NCI-H69 (cell line): ENCODE measurements around the gene CMTM1.
"Not testable (repeated sequence)": the region's sequence is repeated elsewhere in the genome, so short reads cannot be mapped to it uniquely, and the experiment has no call there.

ENCODE experiments used
- DNase-seq: peaks from one replicate; lab custom pipeline; 2025; lab: John Stamatoyannopoulos, UW

CMTM1 gene

GRCh38 chr16:66614161-66614802, 48.0 kb downstream of the CMTM1 start:
- no peak for DNase-seq

GRCh38 chr16:66616169-66616568, 49.9 kb downstream of the CMTM1 start:
- DNase-seq = no peak

DNA sequence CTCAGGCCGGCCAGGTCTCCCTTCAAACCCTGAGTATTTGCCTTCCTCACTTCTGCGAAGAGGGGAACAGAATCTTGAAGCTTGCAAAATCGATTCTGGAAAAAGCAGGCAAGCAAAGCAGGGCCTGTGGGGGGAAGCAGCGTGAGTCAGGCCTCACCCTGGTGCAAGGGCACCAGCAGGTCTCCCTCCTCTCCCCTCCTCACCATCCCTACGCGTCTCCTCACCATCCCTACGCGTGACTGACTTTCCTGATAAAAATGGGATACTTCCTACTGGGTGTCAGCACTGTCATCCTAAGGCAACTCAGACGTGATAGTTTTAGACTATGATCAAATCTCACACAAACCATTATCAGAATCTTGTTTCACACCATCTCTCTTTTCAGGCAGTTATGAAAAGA, 50.4 kb downstream of the CMTM1 start:
- no peak for DNase-seq

- DNase-seq = no peak
Measured at GRCh38 chr16:66617010-66617434, 50.8 kb downstream of the CMTM1 start.

DNA sequence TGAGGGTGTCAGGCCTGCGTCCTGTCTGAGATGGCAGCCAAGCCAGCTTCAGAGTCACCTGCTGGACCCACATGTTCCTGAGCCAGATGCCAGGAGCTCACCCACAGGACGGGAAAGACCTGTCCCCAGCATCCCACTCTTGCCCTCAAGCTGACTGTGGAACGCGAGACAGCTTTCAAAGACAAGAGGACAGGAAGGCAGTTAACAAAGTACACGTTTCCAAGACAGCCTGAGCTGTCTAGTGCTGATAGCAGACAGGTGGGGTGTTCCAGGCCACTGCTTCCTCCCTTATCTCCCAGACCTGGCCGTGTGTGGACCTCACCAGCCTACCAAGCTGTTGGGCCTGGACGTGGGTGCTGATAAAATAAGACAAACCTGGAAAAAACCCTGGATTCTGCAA, 51.5 kb downstream of the CMTM1 start:
- no peak for DNase-seq

- no peak for DNase-seq
Measured at GRCh38 chr16:66618588-66619375, 52.5 kb downstream of the CMTM1 start.

- DNase-seq = no peak
Measured at GRCh38 chr16:66619534-66620428, 53.5 kb downstream of the CMTM1 start.

- no peak for DNase-seq
Measured at GRCh38 chr16:66620429-66620795, 54.2 kb downstream of the CMTM1 start.

DNA sequence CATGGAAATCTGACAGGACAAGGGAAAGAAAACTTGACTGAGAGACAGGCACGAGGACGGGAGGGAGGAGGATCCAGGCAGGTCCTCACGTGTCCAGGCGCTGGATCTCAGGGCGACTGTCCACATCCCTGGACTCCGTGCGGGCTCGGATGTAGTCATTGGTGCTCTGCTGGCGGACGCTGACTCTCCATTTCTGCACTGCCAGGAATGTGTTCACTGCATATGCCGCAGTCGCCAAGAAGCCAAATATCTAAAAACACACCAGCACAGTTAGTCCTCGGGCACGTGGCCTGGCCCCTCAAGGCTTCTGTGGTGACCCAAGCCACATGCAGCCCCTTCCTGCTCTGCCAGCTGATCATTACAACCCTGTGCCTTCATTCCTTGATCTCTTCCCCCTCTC, 55.7 kb downstream of the CMTM1 start:
- DNase-seq = no peak

DNA sequence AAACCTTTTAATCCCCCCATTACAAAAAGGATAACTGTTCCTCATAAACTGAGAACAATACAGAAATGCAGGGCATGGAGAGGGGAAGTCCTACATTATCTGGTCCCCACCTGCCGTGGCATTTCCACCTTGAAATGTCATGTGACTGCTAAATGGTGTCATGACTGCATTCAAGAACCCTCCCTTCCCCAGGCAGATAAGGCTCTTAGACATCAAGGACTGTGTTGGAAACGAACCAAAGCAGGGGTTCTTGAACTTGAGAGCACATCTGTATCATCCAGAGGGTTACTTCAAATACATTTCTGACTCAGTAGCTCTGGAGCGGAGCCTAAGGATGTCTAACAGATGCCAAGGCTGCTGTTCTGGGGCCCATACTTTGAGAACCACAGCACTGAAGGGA, 56.6 kb downstream of the CMTM1 start:
- DNase-seq = no peak

- DNase-seq = no peak
Measured at GRCh38 chr16:66623755-66624154, 57.5 kb downstream of the CMTM1 start.

- DNase-seq = not testable (repeated sequence)
Measured at GRCh38 chr16:66627611-66628378, 61.6 kb downstream of the CMTM1 start.
